Measurements from ENCODE around the gene RBMS1.

- TF ChIP-seq CTCF (IDR thresholded peaks at IDR 0.05; ENCODE audit: low read depth, low read length, missing input control) (no peak), YY1 (IDR thresholded peaks at IDR 0.05) (no peak), GABPA (IDR thresholded peaks at IDR 0.05 in 1 of 2, conservative IDR thresholded peaks at IDR 0.05 in 1 of 2) (no peak), JUND (IDR thresholded peaks at IDR 0.05) (no peak), EGR1 (IDR thresholded peaks at IDR 0.05; ENCODE audit: low read depth in 2 of 2) (no peak), MAX (IDR thresholded peaks at IDR 0.05) (no peak), TAF1 (conservative IDR thresholded peaks at IDR 0.05) (no peak), SP1 (IDR thresholded peaks at IDR 0.05) (no peak)
These were observed 12.9 kb upstream of the RBMS1 start for GRCh38 chr2:160506371-160507045.
